Activated T-helper 2 cell treated with anti-CD3 and anti-CD28 coated beads, Interferon-gamma antibody, Interleukin-2, Interleukin-4, amounts not matched to agents 10 μg/mL and 5 μg/mL and 100 μg/mL, durations not matched to agents 14 hours and 24 hours and 36 hours (primary cell): Measurements from ENCODE around the gene NOTCH1. TPM values are rescaled to one million over a fixed set of nuclear protein-coding genes. Genes with fewer than 3 reads are reported as not detected.

ENCODE experiments used
- DNase-seq: peaks from one replicate; pipeline ENCODE4 v3.0.0; 2021; ENCODE audit warnings: low spot score
- H3K27ac Mint-ChIP-seq: one replicate; pipeline ENCODE4 v1.8.0; 2021; ENCODE audit warnings: mixed read lengths
- H3K27me3 Mint-ChIP-seq: one replicate; pipeline ENCODE4 v1.8.0; 2021; ENCODE audit warnings: low read depth, mixed read lengths
- H3K36me3 Mint-ChIP-seq: one replicate; pipeline ENCODE4 v1.8.0; 2021; ENCODE audit warnings: low read depth, mixed read lengths
- H3K4me1 Mint-ChIP-seq: one replicate; pipeline ENCODE4 v1.8.0; 2021; ENCODE audit warnings: low read depth, mixed read lengths
- H3K4me3 Mint-ChIP-seq: one replicate; pipeline ENCODE4 v1.8.0; 2021; ENCODE audit warnings: low read depth, mild to moderate bottlenecking, moderate library complexity, mixed read lengths
- H3K9me3 Mint-ChIP-seq: one replicate; pipeline ENCODE4 v1.8.0; 2021; ENCODE audit warnings: mixed read lengths
- intact Hi-C: fragments of 100-400 bp; cut with micrococcal nuclease; formaldehyde crosslinking; loops from one replicate; pipeline ENCODE4 v1.15.1; 2023
- total RNA-seq: library from RNA; stranded (reverse); gene quantifications from 2 replicates; pipeline ENCODE4 v1.2.3, GENCODE V29; 2022

NOTCH1 gene
- total RNA-seq, 1 donor from 2014 or later = 81.3 TPM

DNA sequence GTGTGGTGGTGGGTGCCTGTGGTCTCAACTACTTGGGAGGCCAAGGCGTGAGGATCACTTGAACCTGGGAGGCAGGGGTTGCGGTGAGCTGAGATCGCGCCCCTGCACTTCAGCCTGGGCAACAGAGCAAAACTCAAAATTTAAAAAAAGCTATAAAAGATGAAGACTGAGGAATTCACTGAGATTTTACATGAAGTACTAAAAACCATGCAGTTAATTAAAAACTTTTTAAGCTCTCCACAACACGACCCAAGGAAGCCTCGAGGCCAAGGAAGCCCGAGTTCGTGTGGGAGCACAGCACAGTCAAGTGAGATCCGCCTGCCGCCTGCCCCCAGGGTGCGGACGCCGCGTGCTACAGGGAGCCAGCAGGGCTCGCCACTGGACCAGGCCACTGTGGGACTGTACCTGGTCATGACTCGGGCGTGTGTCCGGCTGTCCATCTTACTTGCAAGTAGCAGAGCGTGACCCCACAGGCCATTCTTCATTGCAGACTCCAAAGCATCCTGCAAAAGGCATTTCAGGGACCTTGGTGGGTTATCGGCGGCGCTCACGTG, 85.0 kb downstream of the NOTCH1 start:
- Mint-ChIP-seq H3K27ac (no peak overlapping the region), H3K4me3 (no peak overlapping the region), H3K4me1 (no peaks in the 10 kb centered on the region), H3K9me3 (no peaks in the 10 kb centered on the region), H3K27me3 (no peaks in the 10 kb centered on the region), H3K36me3 (peaks cover 79% of the 10 kb centered on the region)
- no peak for DNase-seq
- intact Hi-C loops = no loop called here

DNA sequence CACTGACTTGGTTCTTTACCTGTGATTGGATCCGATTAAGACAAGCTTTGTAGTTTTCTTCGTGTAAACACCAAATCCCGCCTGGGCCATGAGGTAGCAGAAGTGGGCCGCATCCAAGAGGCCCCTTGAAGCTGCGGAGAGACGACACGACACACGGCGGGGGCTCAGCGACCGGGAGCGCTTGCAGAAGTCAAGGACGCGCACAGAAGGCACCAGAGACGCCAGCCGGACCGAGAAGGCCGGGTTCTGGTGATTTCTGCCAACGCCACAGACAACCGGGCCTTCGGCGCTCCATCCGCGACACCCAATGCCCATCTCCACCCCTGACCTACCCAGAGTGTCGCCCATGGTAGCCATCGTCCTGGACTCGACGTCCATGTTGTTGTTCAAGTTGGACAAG, 86.4 kb downstream of the NOTCH1 start:
- no peak overlapping the region for H3K27ac Mint-ChIP-seq
- H3K9me3 Mint-ChIP-seq = no peaks in the 10 kb centered on the region
- DNase-seq = no peak
- intact Hi-C loops = no loop called here
- H3K27me3 Mint-ChIP-seq = no peaks in the 10 kb centered on the region
- no peaks in the 10 kb centered on the region for H3K4me1 Mint-ChIP-seq
- H3K36me3 Mint-ChIP-seq = peaks cover 73% of the 10 kb centered on the region
- no peak overlapping the region for H3K4me3 Mint-ChIP-seq

DNA sequence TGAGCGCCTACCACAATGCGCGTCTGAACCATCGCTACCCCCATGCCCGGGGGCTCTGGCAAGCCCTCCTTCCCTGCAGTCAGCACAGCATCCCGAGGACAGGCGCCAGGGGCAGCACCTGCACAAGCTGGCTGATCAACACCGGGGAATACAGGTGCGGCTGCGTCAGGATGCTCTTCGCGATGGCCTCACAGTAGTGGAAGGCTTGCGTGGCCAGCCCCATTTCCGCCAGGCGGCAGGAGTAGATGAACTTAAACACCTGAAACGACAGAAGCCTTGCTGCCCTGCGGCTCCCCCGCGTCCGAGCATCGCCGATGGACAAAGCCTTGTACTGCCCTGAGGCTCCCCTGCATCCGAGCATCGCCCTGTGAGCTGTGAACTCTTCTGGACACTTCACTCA, 88.5 kb downstream of the NOTCH1 start:
- H3K4me3 Mint-ChIP-seq = no peak overlapping the region
- H3K9me3 Mint-ChIP-seq = no peaks in the 10 kb centered on the region
- peaks cover 70% of the 10 kb centered on the region for H3K36me3 Mint-ChIP-seq
- H3K27me3 Mint-ChIP-seq = no peaks in the 10 kb centered on the region
- DNase-seq = no peak
- no peaks in the 10 kb centered on the region for H3K4me1 Mint-ChIP-seq
- H3K27ac Mint-ChIP-seq = no peak overlapping the region
- intact Hi-C loops = no loop called here

DNA sequence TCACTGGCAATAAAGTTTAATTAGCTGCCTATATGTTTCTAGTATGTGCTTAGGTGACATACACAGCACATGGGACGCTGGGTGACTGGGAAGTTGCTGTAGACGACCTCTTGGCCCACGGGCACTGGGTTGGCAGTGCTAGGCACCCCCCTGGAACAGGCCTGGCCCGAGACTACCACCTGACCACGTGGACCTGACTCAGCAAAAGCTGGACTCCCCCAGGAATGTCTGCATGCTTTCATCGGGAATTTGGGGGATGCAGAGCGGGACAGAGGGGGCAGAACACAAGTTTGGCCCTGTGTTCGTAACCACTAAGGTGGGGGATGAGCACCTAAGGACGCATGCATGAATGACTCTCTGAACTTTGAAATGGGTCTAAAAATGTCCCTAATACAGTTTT, 89.6 kb downstream of the NOTCH1 start:
- Mint-ChIP-seq H3K9me3 (no peaks in the 10 kb centered on the region), H3K27ac (no peak overlapping the region), H3K27me3 (no peaks in the 10 kb centered on the region), H3K4me3 (no peak overlapping the region), H3K4me1 (no peaks in the 10 kb centered on the region), H3K36me3 (peaks cover 71% of the 10 kb centered on the region)
- intact Hi-C loops = no loop called here
- no peak for DNase-seq

DNA sequence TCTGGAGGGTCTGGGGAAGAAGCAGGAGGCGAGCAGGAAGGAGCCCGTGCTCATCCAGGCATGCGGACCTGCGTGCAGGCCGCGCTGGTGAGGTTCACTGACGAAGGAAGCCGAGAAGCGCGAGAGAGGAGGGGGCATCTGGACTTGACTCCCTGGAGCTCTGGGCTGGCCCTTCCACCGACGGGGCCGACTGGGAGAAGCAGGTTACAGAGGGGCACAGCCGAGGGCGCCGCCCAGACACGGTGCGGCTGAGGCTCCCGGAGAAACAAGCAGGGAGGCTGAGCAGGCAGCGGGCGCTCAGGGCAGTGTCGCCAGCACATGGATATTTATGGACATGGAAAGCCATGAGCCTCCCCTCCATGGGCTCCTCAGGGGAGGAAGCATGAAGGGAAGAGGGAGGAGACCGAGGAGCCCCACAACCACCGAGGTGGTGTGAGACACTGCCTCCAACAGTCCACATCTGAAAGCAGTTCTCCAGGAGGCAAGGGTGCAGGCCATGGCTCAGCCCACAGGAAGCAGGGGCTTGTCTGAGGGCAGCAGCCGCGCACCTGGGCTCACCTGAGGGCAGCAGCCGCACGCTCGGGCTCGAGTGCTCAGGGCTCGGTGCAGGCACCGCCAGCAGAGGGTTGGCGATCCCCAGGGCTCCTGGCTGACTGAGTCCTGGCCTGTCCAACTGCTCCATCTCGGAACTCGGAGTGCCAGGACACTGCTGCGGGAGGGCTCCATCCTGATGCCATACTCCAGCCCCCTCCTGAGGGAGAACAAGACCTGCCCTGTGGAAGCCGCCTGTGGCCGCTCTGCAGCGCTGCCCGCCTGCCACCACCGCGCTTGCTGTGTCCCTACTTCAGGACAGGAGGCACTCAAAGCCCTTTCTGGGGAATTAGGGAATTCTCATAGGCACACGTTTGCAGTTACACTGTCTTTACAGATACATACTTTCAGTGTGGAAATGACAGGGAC, 90.5 kb downstream of the NOTCH1 start:
- Mint-ChIP-seq H3K4me3 (no peak overlapping the region), H3K9me3 (no peaks in the 10 kb centered on the region), H3K36me3 (peaks cover 73% of the 10 kb centered on the region), H3K27me3 (no peaks in the 10 kb centered on the region), H3K4me1 (no peaks in the 10 kb centered on the region), H3K27ac (no peak overlapping the region)
- intact Hi-C loops = no loop called here
- no peak for DNase-seq

DNA sequence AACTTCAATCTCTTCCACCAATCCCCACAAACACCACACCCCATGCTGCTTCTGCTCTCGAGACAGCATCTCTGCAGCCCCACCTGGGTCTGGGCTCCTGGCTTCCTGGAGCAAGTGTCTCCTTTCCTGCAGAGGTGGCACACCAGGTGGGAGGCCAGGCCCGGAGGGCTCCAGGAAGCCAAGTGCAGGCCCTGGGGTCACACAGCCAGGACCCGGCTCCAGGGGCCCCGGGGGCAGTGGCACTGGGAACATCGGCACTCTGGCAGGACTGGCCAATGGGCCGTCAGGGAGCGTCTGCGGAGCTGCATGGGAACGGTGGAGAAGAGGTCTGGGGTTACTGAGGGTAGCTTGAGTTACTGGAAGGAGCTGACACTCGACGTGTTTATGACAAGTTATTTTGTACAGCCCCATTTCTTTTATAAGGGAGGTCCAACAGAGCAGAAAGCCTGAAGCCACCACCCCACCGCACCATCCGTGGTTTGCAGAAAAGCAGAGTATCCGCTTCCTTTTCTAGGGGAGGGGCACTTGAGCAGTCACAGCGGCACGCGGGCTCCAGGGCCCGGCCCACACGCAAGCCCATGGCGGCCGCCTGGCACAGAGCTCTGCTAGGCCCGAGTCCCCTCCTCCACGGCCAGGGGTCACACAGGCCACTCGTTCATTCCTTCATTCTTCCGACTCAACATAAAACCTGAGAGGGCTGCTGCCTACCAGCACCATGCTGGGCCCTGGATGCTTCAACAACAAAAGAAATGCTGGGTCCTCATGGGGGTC, 91.6 kb downstream of the NOTCH1 start:
- no peak for DNase-seq
- peaks cover 75% of the 10 kb centered on the region for H3K36me3 Mint-ChIP-seq
- H3K4me3 Mint-ChIP-seq = no peak overlapping the region
- no peaks in the 10 kb centered on the region for H3K4me1 Mint-ChIP-seq
- intact Hi-C loops = no loop called here
- no peak overlapping the region for H3K27ac Mint-ChIP-seq
- no peaks in the 10 kb centered on the region for H3K9me3 Mint-ChIP-seq
- no peaks in the 10 kb centered on the region for H3K27me3 Mint-ChIP-seq

DNA sequence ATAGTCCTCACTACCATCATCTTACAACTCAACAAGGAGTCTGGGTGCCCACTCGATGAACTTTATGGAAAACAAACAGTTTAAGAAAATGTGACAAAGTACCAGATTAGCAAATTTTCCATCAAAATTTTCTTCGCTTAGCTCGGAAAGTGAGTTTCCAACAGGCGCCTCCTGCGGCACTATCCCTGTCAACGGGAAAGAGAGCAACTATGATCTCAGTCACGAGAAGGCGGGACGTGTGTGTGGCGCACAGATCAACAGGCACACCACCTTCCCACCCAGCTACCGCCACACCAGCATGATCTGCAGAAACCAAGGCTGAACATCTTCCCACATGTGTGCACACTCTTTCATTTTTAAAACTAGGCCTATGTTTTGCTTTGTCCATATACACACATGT, 92.5 kb downstream of the NOTCH1 start:
- H3K4me1 Mint-ChIP-seq = no peaks in the 10 kb centered on the region
- H3K4me3 Mint-ChIP-seq = no peak overlapping the region
- H3K36me3 Mint-ChIP-seq = peaks cover 70% of the 10 kb centered on the region
- DNase-seq = no peak
- H3K9me3 Mint-ChIP-seq = no peaks in the 10 kb centered on the region
- H3K27ac Mint-ChIP-seq = no peak overlapping the region
- intact Hi-C loops = no loop called here
- no peaks in the 10 kb centered on the region for H3K27me3 Mint-ChIP-seq

DNA sequence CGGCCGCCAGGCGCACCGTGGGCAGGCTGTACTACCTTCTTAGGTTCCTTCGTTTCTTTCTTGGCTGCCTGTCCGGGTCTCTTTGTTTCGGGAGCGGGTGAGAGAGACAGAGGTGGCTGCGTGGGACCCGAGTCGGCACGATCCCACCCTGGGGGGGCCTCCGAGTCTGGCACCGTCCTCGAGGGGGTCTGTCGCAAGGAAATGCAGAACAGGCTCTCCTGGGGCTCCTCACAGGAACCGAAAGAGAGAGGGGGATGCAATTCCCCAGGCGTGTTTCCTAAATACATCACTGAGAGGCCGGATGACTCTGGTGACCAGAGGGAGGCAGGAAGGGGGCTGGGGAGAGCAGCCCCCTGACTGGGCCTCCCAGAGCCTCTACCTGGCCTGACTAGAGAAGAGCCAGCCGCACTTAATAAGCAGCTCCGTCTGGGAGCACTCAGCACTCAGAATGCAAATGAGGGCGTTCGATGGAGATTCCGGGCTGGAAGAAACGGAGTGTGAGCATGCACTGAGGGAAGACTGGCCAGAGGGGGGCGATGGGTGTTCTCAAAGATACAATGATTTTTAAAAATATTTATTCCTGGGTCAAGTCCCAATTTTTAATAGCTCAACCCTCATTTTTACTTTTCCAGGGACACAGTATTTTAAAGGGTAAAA, 94.5 kb downstream of the NOTCH1 start:
- Mint-ChIP-seq H3K4me1 (no peaks in the 10 kb centered on the region), H3K27ac (no peak overlapping the region), H3K27me3 (no peaks in the 10 kb centered on the region), H3K9me3 (no peaks in the 10 kb centered on the region), H3K4me3 (no peak overlapping the region), H3K36me3 (peaks cover 75% of the 10 kb centered on the region)
- intact Hi-C loops = no loop called here
- no peak for DNase-seq

DNA sequence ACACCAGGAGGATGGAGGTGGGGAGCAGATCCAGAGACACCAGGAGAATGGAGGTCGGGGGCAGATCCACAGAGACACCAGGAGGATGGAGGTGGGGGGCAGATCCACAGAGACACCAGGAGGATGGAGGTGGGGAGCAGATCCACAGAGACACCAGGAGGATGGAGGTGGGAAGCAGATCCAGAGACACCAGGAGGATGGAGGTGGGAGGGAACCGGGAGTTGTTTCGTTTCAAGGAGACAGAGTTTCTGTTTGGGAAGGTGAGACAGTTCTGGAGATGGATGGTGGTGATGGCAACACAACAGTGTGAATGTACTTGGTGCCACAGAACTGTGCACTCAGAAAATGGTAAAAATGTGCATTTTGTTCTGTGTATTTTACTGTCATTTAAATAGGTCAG, 97.2 kb downstream of the NOTCH1 start:
- H3K4me3 Mint-ChIP-seq = no peak overlapping the region
- H3K36me3 Mint-ChIP-seq = peaks cover 70% of the 10 kb centered on the region
- H3K9me3 Mint-ChIP-seq = no peaks in the 10 kb centered on the region
- H3K27me3 Mint-ChIP-seq = no peaks in the 10 kb centered on the region
- no peaks in the 10 kb centered on the region for H3K4me1 Mint-ChIP-seq
- DNase-seq = no peak
- intact Hi-C loops = no loop called here
- H3K27ac Mint-ChIP-seq = no peak overlapping the region

DNA sequence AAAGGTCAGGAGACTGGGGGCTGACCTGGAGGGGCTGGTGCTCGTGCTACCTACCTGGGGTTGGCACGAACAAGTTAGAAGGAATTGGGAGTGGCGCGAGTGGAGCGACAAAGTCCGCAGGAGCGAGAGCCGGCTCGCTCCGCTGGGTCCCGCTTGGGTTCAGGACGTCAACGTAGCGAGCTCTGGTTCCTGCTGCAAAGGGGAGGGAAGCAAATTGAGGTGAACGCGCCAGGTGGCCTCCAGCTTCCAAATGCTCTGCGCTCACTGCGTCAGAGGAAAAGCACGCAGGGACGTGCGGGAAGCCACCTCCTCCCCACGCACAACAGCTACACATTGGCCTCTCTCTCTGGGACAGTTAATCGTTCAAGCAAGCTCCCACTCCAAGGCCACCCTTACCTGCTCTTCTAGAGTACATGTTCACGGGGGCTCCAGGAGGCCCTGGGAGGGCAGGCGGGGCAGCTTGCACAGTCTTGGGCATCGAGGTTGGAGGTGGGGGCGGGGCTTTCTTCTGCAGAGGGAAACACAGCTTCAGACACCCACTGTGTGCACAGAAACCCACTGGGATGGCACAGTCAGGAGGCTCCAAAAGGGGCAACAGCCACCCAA, 98.6 kb downstream of the NOTCH1 start:
- Mint-ChIP-seq H3K4me3 (no peak overlapping the region), H3K36me3 (peaks cover 74% of the 10 kb centered on the region), H3K4me1 (no peaks in the 10 kb centered on the region), H3K27ac (no peak overlapping the region), H3K9me3 (no peaks in the 10 kb centered on the region), H3K27me3 (no peaks in the 10 kb centered on the region)
- no peak for DNase-seq
- intact Hi-C loops = no loop called here

DNA sequence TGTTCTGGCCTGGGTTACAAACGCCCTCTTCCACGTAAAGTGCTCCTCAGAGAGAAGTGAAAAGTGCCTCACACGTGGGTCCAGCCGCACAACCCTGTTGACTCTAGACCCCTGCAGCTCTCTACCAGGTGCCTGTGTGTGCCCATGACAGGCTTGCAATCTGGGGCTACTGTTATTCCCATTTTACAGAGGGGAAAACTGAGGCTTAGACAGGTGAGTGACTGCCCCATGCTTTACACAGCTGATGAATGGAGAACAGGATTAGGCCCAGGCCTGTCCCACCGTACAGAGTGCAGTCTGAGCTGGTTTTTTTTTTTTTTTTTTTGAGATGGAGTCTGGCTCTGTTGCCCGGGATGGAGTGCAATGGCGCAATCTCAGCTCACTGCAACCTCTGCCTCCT, 100.0 kb downstream of the NOTCH1 start:
- H3K36me3 Mint-ChIP-seq = peaks cover 73% of the 10 kb centered on the region

More for the DNA sequence above, 100.0 kb downstream of the NOTCH1 start:
- no peak for DNase-seq
- H3K4me3 Mint-ChIP-seq = no peak overlapping the region
- no peak overlapping the region for H3K27ac Mint-ChIP-seq
- intact Hi-C loops = no loop called here
- H3K27me3 Mint-ChIP-seq = no peaks in the 10 kb centered on the region
- H3K4me1 Mint-ChIP-seq = no peaks in the 10 kb centered on the region
- no peaks in the 10 kb centered on the region for H3K9me3 Mint-ChIP-seq
